GM12873 (cell line): ENCODE results near the gene KANSL1.

Experiments used
- TF ChIP-seq, protein P1 (sequence below): IDR thresholded peaks from 2 replicates; pipeline ENCODE4 v1.5.1; 2012; ENCODE audit warnings: low read depth, mild to moderate bottlenecking, moderate library complexity, low read length, control low read depth; ENCODE audit not compliant: insufficient read depth; ENCODE audit errors: missing control alignments

Gene KANSL1

DNA sequence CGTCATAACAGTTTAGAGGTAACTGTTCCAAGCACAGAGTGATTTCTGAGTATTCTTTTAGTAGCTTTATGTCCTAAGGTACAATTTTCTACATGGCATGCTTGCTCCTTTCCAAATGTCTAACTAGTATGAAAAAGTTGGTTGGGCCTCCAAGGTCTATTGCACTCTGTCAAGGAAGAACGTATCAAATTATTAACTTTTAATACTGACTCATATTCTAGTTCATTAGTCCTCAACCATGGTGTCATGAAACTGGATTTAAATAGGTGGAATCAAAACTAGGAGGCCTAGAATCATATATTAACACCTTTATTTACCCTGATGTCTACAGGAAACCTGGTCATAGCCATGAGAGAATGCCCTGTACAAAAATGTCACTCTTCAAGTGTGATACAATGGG is 132.8 kb downstream of the KANSL1 start:
- TF ChIP-seq, protein P1, sequence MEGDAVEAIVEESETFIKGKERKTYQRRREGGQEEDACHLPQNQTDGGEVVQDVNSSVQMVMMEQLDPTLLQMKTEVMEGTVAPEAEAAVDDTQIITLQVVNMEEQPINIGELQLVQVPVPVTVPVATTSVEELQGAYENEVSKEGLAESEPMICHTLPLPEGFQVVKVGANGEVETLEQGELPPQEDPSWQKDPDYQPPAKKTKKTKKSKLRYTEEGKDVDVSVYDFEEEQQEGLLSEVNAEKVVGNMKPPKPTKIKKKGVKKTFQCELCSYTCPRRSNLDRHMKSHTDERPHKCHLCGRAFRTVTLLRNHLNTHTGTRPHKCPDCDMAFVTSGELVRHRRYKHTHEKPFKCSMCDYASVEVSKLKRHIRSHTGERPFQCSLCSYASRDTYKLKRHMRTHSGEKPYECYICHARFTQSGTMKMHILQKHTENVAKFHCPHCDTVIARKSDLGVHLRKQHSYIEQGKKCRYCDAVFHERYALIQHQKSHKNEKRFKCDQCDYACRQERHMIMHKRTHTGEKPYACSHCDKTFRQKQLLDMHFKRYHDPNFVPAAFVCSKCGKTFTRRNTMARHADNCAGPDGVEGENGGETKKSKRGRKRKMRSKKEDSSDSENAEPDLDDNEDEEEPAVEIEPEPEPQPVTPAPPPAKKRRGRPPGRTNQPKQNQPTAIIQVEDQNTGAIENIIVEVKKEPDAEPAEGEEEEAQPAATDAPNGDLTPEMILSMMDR, result no peak

DNA sequence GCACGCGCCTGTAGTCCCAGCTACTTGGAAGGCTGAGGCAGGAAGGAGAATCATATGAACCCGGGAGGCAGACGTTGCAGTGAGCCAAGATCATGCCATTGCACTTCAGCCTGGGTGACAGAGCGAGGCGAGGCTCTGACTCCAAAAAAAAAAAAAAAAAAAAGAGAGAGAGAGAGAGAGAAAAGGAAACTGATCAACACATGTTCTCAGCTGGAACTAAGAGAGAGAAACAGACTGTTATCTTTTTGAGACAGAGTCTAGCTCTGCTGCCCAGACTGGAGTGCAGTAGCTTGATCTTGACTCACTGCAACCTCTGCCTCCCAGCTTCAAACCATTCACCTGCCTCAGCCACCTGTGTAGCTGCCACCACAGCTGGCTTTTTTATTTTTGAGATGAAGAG is 133.7 kb downstream of the KANSL1 start:
- TF ChIP-seq, protein P1, result no peak

DNA sequence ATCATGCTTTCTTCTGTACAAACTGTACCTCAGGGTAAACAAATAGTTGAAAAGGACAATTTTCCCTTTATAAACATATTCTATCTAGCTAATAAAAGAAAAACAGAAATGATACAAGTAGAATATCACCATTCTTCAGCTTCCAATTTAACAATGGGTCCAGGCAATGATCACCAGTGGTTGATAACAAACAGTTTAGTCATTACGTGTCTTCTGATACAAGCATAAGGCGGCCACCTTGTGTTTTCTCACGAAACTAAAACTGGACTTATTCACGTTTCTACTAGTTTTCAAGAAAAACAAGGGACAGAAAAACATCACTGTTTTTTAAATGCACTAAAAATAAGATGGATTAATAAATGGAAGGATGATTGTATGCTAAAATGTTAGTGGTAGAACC is 135.9 kb downstream of the KANSL1 start:
- TF ChIP-seq, protein P1, result no peak

DNA sequence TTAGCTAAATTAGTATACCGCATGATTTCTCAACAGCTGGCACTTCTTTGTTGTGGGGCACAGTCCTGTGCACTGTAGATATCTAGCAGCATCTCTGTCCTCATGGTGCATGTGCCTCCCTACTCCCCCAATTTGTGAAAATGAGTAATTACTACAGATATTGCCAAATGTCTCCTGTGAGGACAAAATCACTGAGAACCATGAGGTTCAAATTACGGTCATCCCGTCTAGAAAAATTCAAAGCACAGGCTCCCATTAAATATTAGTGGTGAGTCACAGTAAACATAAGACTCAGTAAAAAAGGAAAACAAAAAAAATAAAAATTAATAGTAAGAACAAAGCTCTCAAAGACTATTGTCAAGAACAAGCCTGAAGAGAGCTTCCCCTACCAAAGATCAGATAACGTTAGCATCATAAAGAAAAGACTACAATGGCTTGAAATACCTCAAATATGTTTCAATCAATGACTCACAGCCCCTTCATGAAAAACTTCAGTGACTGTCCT is 136.4 kb downstream of the KANSL1 start:
- TF ChIP-seq, protein P1, result no peak

DNA sequence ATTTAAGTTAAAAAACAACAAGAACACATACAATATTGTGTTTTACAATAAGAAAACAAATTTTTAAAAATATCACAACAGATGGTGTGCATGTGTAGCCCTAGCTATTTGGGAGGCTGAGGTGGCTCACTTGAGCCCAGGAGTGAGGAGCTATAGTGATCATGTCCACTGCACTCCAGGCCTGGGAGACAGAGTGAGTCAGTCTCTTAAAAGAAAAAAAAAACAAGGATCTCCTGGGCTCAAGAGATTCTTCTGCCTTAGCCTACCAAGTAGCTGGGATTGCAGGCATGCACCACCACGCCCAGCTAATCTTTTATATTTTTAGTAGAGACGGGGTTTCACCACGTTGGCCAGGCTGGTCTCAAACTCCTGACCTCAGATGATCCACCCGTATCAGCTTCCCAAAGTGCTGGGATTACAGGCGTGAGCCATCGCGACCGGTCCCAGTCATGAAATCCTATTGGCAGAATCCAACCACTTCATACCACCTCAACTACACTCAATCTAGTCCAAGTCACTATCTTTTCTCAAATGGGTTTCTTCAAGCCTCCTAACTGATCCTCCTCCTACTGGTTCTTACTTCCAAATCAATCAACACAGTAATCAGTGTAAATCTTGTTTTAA is 139.2 kb downstream of the KANSL1 start:
- TF ChIP-seq, protein P1, result no peak

DNA sequence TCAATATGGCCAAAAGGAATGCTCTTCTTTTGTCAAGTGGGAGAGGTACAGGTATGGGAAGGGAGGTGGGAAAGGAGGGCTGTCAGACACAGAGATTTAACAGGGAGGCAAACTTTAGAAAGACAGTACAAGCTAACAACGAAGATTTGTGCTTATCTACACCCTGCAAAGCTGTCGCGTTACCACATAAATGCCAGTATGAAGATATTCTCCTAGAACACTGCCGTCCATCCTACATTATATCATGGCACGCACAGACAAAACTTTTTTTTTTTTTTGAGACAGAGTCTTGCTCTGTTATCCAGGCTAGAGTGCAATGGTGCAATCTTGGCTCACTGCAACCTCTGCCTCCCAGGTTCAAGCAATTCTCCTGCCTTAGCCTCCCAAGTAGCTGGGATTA is 143.6 kb downstream of the KANSL1 start:
- TF ChIP-seq, protein P1, result no peak

DNA sequence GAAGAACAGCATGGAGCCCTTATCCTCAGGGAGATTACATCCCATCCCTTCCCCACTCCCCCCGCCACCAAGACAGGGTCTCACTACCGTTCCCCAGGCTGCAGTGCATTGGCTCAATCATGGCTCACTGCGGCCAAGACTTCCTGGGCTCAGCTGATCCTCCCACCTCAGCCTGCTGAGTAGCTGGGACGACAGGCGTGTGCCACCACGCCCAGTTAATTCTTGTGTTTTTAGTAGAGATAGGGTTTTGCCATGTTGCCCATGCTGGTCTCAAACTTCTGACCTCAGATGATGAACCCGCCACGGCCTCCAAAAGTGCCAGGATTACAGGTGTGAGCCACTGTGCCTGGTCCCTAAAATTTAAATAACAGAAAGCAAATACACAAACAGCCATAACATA is 145.4 kb downstream of the KANSL1 start:
- TF ChIP-seq, protein P1, result no peak

DNA sequence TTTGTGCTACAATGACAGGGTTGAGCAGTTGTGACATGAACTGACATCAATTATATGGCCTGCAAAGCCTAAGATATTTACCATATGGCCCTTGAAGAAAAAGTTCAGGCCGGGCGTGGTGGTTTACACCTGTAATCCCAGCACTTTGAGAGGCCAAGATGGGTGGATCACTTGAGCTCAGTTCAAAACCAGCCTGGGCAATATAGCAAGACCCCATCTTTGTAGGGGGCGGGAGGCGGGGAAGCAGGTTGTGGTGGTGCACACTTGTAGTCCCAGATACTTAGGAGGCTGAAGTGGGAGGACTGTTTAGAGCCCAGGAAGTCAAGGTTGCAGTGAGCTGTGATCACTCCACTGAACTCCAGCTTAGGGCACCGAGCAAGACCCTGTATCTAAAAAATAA is 145.8 kb downstream of the KANSL1 start:
- TF ChIP-seq, protein P1, result no peak
